ENCODE results near the gene C9orf153.
"Not testable (repeated sequence)": the region's sequence is repeated elsewhere in the genome, so short reads cannot be mapped to it uniquely, and the experiment has no call there.

Gene C9orf153

GRCh38 chr9:86259557-86259956 is at the start of gene C9orf153:
C9orf153 (minus strand) TSS chr9:86259657; CDS start chr9:86229603, 30,054 bp downstream.
- H3K27ac ChIP-seq, result no peak within 1 kb of the TSS
- TF ChIP-seq CTCF (IDR thresholded peaks at IDR 0.05) (no peak), ZFX (IDR thresholded peaks at IDR 0.05; ENCODE audit: borderline replicate concordance) (no peak)

GRCh38 chr9:86308687-86309086 is 49.2 kb upstream of the C9orf153 start:
- no peak overlapping the region for H3K27ac ChIP-seq
- TF ChIP-seq ZFX (IDR thresholded peaks at IDR 0.05; ENCODE audit: borderline replicate concordance), result no peak
- TF ChIP-seq CTCF (IDR thresholded peaks at IDR 0.05), result no peak

- no peak overlapping the region for H3K27ac ChIP-seq
- TF ChIP-seq ZFX (IDR thresholded peaks at IDR 0.05; ENCODE audit: borderline replicate concordance), result no peak
- TF ChIP-seq CTCF (IDR thresholded peaks at IDR 0.05), result no peak
Measured at GRCh38 chr9:86304236-86304730, 44.8 kb upstream of the C9orf153 start.

- H3K27ac ChIP-seq, result no peak overlapping the region
- TF ChIP-seq ZFX (IDR thresholded peaks at IDR 0.05; ENCODE audit: borderline replicate concordance) (no peak), CTCF (IDR thresholded peaks at IDR 0.05) (no peak)
Measured at GRCh38 chr9:86303316-86303975, 44.0 kb upstream of the C9orf153 start.

- no peak overlapping the region for H3K27ac ChIP-seq
- no peak for TF ChIP-seq ZFX (IDR thresholded peaks at IDR 0.05; ENCODE audit: borderline replicate concordance)
- TF ChIP-seq CTCF (IDR thresholded peaks at IDR 0.05), result no peak
Measured at GRCh38 chr9:86301686-86302085, 42.2 kb upstream of the C9orf153 start.

- TF ChIP-seq ZFX (IDR thresholded peaks at IDR 0.05; ENCODE audit: borderline replicate concordance) (no peak), CTCF (IDR thresholded peaks at IDR 0.05) (no peak)
- H3K27ac ChIP-seq, result no peak overlapping the region
Measured at GRCh38 chr9:86300701-86301100, 41.2 kb upstream of the C9orf153 start.

GRCh38 chr9:86298873-86299272 is 39.4 kb upstream of the C9orf153 start:
- TF ChIP-seq ZFX (IDR thresholded peaks at IDR 0.05; ENCODE audit: borderline replicate concordance), result no peak
- no peak for TF ChIP-seq CTCF (IDR thresholded peaks at IDR 0.05)
- no peak overlapping the region for H3K27ac ChIP-seq

- not testable (repeated sequence) for H3K27ac ChIP-seq
Measured at GRCh38 chr9:86290341-86290740, 30.9 kb upstream of the C9orf153 start.

All from 22Rv1 (cell line).